HepG2 (cell line): ENCODE measurements around the gene CHMP1A. TPM values are rescaled to one million over a fixed set of nuclear protein-coding genes. Genes with fewer than 3 reads are reported as not detected.

Experiments
- HOXA3 ChIP-seq: sonication (generic); formaldehyde crosslinking; IDR thresholded peaks from 2 replicates; pipeline ENCODE4 v1.5.0; 2020; ENCODE audit warnings: missing genetic modification reagents
- HOXA7 ChIP-seq: sonication (generic); formaldehyde crosslinking; IDR thresholded peaks from 2 replicates; pipeline ENCODE4 v1.8.1; 2022; ENCODE audit warnings: mild to moderate bottlenecking, missing genetic modification reagents, moderate library complexity
- IRX3 ChIP-seq: sonication (generic); formaldehyde crosslinking; IDR thresholded peaks from 2 replicates; pipeline ENCODE4 v1.8.1; 2023; ENCODE audit warnings: mild to moderate bottlenecking, low read depth, missing genetic modification reagents, borderline replicate concordance
- KDM4B ChIP-seq: sonication (generic); formaldehyde crosslinking; IDR thresholded peaks from 2 replicates; pipeline ENCODE4 v1.4.0; 2020; ENCODE audit warnings: missing genetic modification reagents
- PAXIP1 ChIP-seq: sonication (generic); formaldehyde crosslinking; conservative IDR thresholded peaks from 2 replicates; pipeline ENCODE4 v1.4.0; 2020; ENCODE audit warnings: mild to moderate bottlenecking, missing genetic modification reagents, moderate library complexity
- REXO4 ChIP-seq: sonication (generic); formaldehyde crosslinking; IDR thresholded peaks from 2 replicates; pipeline ENCODE4 v1.8.0; 2022; ENCODE audit warnings: missing genetic modification reagents, mild to moderate bottlenecking, borderline replicate concordance
- YEATS4 ChIP-seq: sonication (generic); formaldehyde crosslinking; IDR thresholded peaks from 2 replicates; pipeline ENCODE4 v1.4.0; 2020; ENCODE audit warnings: missing genetic modification reagents, borderline replicate concordance
- ZBTB34 ChIP-seq: sonication (generic); formaldehyde crosslinking; IDR thresholded peaks from 2 replicates; pipeline ENCODE4 v1.8.0; 2022; ENCODE audit warnings: mild to moderate bottlenecking, missing genetic modification reagents
- ZNF18 ChIP-seq: sonication (generic); formaldehyde crosslinking; IDR thresholded peaks from 2 replicates; pipeline ENCODE4 v1.8.0; 2022; ENCODE audit warnings: mild to moderate bottlenecking, missing genetic modification reagents; ENCODE audit not compliant: insufficient replicate concordance
- ZNF713 ChIP-seq: sonication (generic); formaldehyde crosslinking; IDR thresholded peaks from 2 replicates; pipeline ENCODE4 v1.4.0; 2020; ENCODE audit warnings: mild to moderate bottlenecking, missing genetic modification reagents
- ZNF768 ChIP-seq: sonication (generic); formaldehyde crosslinking; IDR thresholded peaks from 2 replicates; pipeline ENCODE4 v1.4.0; 2020; ENCODE audit warnings: missing genetic modification reagents
- polyA plus RNA-seq, 8 experiments: library from polyadenylated mRNA; depleted of rRNA in 3 of 8; stranded (reverse) in 7 of 8; unstranded in 1 of 8; fragments of >200 nt; fragmentation: Illumina TruSeq in 4 of 8; extraction: Trizol in 4 of 8; gene quantifications; 2 replicates each; pipeline versions ENCODE4 v1.2.1 to v1.2.3, GENCODE V29; 2011 to 2016; ENCODE audit warnings: low read depth in 4 of 8, missing spikeins in 1 of 8, mixed read lengths in 1 of 8; ENCODE audit not compliant: insufficient read depth in 1 of 8
- total RNA-seq, 5 experiments: library from RNA; depleted of rRNA; stranded (reverse); fragments of >200 nt; fragmentation: Illumina TruSeq; extraction: Trizol; gene quantifications; 2 replicates each; pipeline ENCODE4 v1.2.3, GENCODE V29; 2016; ENCODE audit warnings: low read depth in 1 of 5

Gene CHMP1A
- total and polyA plus RNA-seq, 2 of the 13 experiments (the other 11 are each of a cell fraction or from before 2014, with no cell fraction given) = 69.4 to 73.3 TPM

DNA sequence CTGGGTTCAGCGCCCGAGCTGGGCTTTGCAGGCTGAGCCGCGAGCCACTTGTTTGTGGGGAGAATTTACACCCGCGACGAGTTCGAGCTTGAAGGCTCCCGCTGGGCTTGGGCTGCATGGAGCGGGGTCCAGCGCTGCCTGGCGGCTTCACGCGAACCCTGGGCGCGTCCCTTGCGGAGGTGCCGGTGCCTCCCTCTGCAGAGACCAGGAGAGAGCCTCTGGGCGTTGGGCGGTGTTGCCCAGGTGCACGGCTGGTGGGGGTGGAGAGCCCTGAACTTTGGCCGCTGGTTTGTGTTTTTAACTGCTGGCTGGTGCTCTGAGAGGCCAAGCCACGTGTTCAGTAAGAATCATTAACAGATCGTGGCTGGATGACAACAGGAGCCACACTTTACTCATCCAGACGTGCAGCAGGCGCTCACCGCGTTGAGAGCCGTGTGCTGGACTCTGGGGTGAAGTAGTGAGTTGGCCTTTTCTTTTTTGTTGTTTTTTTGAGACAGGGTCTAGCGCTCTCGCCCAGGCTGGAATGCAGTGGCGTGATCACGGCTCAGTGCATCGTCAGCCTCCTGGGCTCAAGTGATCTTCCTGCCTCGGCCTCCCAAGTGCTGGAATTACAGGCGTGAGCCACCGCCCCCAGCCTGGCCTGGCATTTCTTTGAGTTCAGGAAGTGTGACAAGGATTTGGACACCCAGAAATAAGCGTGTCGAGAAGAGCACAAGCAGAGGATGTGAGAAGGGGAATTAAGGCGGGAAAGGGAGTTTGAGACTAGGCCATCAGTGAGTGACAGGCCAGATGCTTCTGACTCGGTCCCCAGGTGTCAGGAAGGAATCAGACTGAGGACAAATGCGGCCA is 29.8 kb upstream of the CHMP1A start (continued):
- TF ChIP-seq ZBTB34 (CRISPR knock-in tag) (peak; percentile 96), ZNF768 (CRISPR knock-in tag) (peak; percentile 75; the same call in 1 of the 2 replicates), IRX3 (peak; percentile 98), ZNF713 (CRISPR knock-in tag) (peak; percentile 82; the same call in 1 of the 2 replicates), HOXA3 (peak; percentile 96), PAXIP1 (CRISPR knock-in tag) (peak; percentile 100), REXO4 (CRISPR knock-in tag) (peak; percentile 96), ZNF18 (CRISPR knock-in tag) (peak; percentile 97), YEATS4 (CRISPR knock-in tag) (peak; percentile 99), HOXA7 (CRISPR knock-in tag) (no peak), KDM4B (CRISPR knock-in tag) (no peak)
